Activated CD4-positive, alpha-beta memory T cell treated with anti-CD3 and anti-CD28 coated beads for 36 hours (primary cell): ENCODE measurements around the gene VASN. TPM values are rescaled to one million over a fixed set of nuclear protein-coding genes. Genes with fewer than 3 reads are reported as not detected.

Experiments
- total RNA-seq, 2 experiments: library from RNA; stranded (reverse); gene quantifications; one replicate each; pipeline ENCODE4 v1.2.3, GENCODE V29; 2021

Gene VASN
- total RNA-seq, 2 experiments from 2014 or later: 0.07 TPM; not detected in 1

Other genes starting within 250 kb of the VASN start
- gene SRL, start 129.8 kb upstream of the VASN start, total RNA-seq: not detected
- 10 to 100 TPM; 24.5 to 24.7 TPM for gene TFAP4, start 98.8 kb upstream of the VASN start, total RNA-seq
- gene GLIS2, start 55.8 kb upstream of the VASN start, total RNA-seq: under 1 TPM; 0.52 to 0.68 TPM
- 10 to 100 TPM; 52.8 to 63.4 TPM for gene PAM16, start 20.5 kb upstream of the VASN start, total RNA-seq
- 100 to 1,000 TPM in 1 of 2 experiments, 10 to 100 TPM in 1; 90.4 to 101 TPM for gene CORO7, start 44.7 kb downstream of the VASN start, total RNA-seq
- 10 to 100 TPM; 74.6 to 75.0 TPM for gene DNAJA3, start 54.0 kb downstream of the VASN start, total RNA-seq
- gene NMRAL1, start 102.8 kb downstream of the VASN start, total RNA-seq: 10 to 100 TPM; 50.5 to 55.0 TPM
- gene HMOX2, start 104.5 kb downstream of the VASN start, total RNA-seq: 10 to 100 TPM; 69.1 to 76.0 TPM
- 10 to 100 TPM; 25.7 to 27.5 TPM for gene CDIP1, start 166.9 kb downstream of the VASN start, total RNA-seq
- gene C16orf96, start 184.5 kb downstream of the VASN start, total RNA-seq: under 1 TPM; 0.07 to 0.17 TPM
- 10 to 100 TPM; 13.4 to 13.5 TPM for gene UBALD1, start 243.0 kb downstream of the VASN start, total RNA-seq